GDM1 (cell line): Measurements from ENCODE around the gene FANCE.
"Not testable (repeated sequence)": the region's sequence is repeated elsewhere in the genome, so short reads cannot be mapped to it uniquely, and the experiment has no call there.

Source experiments
- DNase-seq: peaks from one replicate; lab custom pipeline; 2025; lab: John Stamatoyannopoulos, UW

Gene FANCE

DNA sequence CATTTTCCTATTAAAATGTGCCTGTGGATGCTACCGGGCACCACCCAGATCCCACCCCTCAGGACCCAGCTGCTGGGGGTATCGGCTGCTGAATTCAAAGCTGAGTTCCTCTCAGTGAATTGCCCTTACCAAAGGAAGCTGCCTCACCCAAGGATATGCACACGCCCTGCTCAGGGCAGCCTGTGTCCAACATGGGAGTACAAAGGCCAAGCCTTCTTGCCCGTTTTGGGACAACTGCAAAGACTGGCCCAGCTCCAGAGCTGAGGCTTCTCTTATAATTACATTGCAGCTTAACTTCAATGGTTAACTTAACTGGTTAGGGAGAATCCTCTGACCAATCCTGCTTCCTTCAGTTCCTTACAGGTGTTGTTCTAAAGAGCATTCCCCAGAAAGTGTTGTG is 19.8 kb upstream of the FANCE start:
- DNase-seq = no peak

- not testable (repeated sequence) for DNase-seq
Observed at GRCh38 chr6:35432702-35433101, 19.4 kb upstream of the FANCE start.

- no peak for DNase-seq
Observed at GRCh38 chr6:35435074-35435837, 16.9 kb upstream of the FANCE start.

GRCh38 chr6:35436071-35436857 is 15.9 kb upstream of the FANCE start:
- DNase-seq = no peak

DNA sequence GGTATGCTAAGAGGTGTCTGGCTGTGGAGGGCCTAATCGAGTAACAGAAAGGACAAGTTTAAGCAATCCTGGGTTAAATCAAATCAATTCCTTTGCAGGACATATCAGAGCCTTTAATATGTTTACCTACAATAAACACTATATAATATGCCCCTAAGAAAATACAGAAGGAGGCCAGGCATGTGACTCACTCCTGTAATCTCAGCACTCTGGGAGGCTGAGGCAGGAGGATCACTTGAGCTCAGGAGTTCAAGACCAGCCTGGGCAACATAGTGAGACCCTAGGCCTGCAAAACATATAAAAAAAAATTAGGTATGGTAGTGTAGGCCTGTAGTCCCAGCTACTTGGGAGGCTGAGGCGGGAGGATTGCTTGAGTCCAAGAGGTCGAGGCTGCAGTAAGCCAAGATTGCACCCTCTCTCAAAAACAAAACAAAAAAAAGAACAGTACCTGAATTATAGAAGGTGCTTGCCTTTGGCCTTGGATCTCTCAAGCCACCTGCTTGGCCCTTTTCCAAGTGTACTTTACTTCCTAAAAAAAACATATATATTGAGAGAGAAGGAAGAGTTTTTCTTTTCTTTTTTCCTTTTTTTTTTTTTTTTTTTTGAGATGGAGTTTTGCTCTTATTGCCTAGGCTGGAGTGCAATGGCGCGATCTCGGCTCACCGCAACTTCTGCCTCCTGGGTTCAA is 13.6 kb upstream of the FANCE start:
- DNase-seq = not testable (repeated sequence)

DNA sequence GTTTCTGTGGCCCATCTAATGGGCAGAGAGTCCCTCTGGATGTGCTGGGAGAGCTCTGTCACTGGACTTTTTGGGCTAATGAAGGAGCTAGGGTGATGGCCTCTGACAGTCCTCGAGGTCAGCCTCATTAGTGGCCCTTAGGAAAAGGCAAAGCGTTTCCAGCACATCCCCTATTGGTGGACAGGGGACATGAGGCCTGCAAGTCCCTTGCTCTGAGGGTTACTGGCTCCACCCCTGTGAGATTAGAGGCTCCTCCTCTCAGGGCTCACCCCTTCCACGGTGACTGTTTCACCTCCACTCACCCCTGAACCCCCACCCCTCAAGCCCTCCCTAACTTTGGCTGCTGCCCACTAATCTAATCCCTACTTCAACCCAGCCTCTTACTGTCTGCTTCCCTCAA is 12.8 kb upstream of the FANCE start:
- no peak for DNase-seq

- DNase-seq = no peak
Observed at GRCh38 chr6:35441205-35441604, 10.9 kb upstream of the FANCE start.

DNA sequence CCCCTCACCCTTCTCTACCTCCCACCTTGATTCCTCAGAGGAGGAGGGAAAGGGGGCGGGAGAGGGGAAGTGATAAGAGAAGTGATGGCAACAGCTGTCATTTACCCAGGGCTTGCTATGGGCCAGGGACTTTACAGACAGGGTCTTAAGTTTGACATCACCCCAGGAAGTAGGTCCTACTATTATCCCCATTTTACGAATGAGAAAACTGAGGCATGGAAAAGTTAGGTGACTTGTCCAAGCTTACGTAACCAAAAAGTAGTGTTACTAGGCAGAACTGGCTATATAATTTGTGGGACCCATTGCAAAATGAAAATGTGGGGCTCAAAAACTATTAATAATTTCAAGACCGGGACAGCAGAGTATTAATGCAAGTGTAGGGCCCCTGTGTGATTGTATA is 10.5 kb upstream of the FANCE start:
- DNase-seq = no peak

GRCh38 chr6:35442693-35443092 is 9.4 kb upstream of the FANCE start:
- no peak for DNase-seq

- DNase-seq = no peak
Observed at GRCh38 chr6:35443341-35444030, 8.7 kb upstream of the FANCE start.

DNA sequence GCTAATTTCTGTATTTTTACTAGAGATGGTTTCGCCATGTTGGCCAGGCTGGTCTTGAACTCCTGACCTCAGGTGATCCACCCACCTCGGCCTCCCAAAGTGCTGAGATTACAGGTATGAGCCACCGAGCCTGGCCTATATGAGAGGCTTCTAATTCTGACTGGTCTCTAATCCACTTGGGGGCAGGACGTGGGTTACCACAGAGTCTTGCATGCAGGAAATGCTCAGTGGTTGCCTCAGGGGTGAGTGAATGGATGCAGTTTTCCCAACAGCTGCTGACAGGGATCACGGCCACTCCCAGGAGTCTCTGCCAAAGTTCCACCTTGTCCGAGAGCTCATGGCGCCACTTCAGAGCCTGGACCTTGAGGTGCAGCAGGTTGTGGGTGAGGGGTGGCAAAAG is 6.4 kb upstream of the FANCE start:
- no peak for DNase-seq

DNA sequence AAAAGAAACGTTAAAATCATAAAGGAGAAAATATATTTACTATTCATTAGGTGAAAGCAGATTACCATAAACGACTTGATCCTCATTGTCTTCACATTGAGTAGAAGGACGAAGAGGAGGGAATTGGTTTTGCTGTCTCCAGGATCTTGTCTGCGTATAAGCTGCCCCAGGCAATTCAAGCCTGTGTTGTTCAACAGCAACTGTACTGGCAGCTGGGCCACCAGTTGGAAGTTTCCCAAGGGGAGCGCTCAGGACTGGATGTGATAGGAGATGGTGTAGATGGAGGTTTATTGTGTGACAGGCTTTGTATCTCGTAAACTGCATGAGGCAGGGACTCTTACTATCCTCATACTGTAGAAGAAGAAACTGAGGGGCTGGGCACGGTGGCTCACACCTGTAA is 3.9 kb upstream of the FANCE start:
- DNase-seq = no peak

DNA sequence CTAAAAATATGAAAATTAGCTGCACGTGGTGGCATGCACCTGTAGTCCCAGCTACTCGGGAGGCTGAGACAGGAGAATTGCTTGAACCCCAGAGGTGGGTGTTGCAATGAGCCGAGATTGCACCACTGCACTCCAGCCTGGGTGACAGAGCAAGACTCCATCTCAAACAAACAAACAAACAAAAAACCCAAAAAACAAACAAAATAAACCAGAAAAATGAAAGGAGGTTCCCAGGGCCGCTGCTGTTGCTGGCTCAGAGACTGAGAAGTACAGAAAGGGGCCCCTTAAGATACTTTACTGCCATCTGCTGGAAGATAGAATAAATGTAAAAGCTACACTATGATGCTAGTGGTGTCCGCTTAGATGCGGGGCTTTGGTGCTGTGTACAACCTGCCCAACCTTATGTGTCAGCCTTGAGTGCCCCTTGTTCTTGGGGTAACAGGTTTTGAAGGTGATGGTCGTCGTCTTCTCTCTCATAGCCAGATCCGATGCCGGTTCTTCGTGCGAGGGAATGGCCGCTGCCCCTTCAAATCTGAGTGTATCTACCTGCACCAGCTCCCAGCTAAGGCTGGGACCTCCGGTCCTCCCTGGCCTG is 2.8 kb upstream of the FANCE start:
- peak; percentile 41 for DNase-seq

DNA sequence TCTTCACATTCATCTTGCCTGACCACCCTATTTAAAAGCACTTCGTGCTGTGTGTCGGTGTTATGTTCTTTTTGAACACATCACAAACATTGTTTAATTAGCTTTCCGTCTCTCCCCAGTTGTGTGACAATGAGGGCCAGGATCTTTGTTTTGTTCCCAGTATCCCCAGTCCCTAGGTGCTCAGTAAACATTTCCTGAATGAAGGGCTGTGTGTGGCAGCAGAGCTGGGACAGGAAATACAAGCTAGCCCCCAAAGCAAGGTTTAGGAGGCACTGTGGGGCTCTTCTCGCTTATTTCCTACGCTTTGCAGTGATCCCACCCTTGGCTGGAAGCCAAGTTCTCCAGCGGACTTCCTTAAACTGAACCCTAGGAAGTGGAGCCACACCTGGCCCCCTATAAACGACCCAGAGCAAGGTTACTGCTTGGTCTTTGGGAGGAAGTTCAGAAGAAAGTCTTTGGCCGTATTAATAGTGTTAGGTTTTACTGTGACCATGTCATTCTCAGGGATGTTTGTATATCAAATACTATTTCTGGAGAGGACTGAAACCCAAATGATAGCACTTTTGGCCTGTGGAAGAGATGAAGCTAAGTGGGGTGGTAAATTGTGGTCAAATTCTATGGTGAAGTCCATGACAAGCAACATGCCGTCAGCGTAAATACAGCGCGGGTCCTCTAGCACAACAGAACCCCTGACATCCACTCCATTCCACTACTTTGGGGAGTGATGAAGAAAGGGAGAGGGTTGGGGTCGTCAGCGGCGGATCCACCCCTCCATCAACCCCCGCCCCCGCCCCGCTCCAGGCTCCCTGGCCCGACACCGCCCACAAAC is 570 bp upstream of the FANCE start:
- no peak for DNase-seq

DNA sequence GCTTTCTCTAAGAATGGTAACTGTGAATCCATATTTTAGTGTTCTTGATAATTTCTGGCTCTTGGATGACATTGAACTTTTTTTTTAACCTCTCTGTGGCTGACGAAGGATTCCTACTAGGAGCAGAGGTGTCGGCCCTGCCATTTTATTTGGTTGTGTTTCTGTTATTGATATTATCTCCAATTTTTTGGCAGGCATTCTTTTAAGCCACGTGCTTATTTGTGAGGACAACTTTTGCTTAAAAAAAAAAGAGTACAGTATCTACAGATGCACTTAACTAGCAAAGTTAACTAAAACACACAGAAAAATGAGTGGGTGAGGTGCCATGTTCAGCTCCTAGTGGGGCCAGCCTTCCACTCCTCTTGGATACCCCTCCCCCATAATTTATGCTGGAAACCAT is 1.1 kb downstream of the FANCE start:
- DNase-seq = no peak

DNA sequence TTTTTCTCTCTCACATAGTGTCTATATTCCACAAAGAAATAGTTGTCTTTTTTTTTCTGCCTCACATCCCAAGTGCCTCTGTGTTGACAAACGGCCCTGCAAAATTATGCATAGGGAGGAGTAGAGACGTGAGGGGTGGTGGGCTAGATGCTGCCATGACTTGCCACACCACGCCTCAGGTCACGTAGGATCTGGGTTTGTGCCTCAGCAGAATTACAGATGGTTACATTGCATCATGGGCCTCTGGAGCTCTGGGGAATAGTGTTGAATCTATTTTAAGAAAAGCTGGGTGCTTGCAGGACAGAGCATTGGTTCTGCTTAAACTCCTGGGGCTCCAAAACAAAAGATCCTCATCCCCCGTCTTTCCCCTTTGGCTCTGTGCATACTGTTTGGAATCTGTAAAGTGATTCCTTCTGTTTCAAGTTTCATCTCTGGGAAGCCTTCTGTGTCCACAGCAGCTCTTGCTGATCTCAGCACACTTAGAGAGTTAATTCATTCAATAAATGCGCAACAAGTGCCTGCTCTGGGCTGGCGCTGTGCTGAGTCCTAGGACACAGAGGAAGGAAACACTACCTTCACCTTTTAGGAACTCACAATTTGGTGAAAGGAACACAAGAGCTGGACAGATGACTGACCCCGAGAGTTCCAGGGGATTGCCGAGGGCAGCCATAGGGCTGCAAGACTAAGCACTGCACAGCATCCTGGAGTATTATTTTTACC is 2.4 kb downstream of the FANCE start:
- DNase-seq = no peak

GRCh38 chr6:35457907-35458306 is 5.8 kb downstream of the FANCE start:
- no peak for DNase-seq

GRCh38 chr6:35461270-35461669 is 9.1 kb downstream of the FANCE start:
- DNase-seq = no peak

DNA sequence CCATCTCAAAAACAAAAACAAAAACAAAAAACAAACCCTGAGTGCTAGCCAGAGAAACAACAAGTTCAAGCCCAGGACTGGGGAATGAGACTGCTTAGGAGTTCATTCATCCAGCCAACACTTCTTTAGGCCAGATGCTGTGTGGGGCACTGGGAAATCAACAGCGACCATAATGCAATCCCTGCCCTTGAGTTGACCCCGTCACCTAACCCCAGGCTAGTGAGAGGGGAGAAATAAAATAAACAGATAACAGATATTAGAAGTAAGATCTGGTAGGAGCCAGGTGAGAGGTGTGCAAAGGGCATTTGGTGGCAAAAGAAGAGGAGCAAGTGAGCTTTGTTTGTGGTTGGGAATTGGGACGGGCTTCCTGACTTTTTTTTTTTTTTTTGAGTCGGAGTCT is 11.2 kb downstream of the FANCE start:
- no peak for DNase-seq

- DNase-seq = no peak
Observed at GRCh38 chr6:35465646-35466045, 13.5 kb downstream of the FANCE start.
